HG03520 (cell line): ENCODE measurements around the gene GRIN2A.

Experiments used
- ATAC-seq: cut with Tn5 transposase; IDR thresholded peaks from one replicate; pipeline ENCODE4 v1.9.1; 2021; ENCODE audit warnings: mild to moderate bottlenecking, moderate library complexity; ENCODE audit not compliant: unreplicated experiment

The GRIN2A gene

GRCh38 chr16:9977333-9977897, 204.8 kb downstream of the GRIN2A start:
- no peak for ATAC-seq

- ATAC-seq, result no peak
Observed at GRCh38 chr16:9976601-9977000, 205.6 kb downstream of the GRIN2A start.

- no peak for ATAC-seq
Observed at GRCh38 chr16:9971907-9972306, 210.3 kb downstream of the GRIN2A start.

DNA sequence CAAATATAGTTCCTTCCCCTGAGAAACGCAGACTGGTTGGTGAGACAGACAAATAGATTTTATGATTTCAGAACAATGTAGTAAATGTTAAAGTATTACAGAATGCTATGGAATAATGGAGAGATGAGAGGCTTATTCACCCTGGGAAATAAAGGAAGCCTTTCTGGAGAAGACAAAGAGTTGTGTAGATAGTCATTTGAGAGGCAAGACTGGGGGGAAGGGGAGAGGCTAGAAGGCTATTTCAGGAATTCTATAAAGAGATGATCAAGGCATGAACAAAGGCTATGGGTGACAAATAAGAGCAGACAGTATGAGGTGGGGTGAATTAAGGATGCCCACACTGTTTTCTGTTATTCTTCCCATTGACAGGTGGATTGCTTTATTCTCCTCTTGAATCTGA, 211.4 kb downstream of the GRIN2A start:
- ATAC-seq, result no peak

GRCh38 chr16:9970244-9970643, 212.0 kb downstream of the GRIN2A start:
- no peak for ATAC-seq

DNA sequence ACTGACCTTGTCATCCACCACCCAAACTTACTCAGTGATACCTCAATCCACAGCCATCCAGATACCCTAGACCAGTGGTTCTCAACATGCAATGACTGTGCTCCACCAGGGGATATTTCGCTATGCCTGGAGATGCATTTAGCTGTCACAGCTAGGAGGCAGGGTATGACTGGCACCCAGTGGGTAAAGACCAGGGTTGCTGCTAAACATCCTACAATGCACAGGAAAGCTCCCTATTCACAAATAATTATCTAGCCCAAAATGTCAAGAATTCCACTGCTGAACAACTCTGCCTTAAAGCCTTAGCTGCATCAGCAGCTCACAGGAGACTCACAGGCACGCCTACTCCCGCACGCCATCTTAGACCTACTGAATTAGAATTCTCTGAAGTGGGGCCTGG, 212.6 kb downstream of the GRIN2A start:
- no peak for ATAC-seq

DNA sequence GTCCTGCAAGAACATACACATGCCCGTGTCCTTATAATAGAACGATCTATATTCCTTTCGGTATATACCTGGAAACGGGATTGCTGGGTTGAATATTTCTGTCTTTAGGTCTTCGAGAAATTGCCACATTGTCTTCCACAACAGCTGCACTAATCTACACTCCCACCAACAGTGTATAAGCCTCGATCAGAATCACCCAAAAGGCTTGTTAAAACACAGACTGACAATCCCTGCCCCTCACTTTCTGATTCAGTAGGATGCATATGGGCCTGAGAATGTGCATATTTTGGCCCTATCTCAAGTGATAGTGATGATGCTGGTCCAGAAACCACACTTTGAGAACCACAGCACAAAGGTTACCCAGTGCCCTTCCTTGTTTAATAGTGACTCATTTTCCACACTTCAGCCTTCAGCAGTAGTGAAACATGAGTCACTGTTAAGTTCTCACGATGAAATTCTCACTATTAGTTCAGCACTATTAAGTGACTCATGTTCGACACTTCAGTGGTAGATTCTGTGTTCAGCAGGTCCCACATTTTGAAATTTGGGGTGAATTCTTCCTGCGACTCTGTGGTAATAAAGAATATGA, 215.6 kb downstream of the GRIN2A start:
- peak; percentile 67 for ATAC-seq

DNA sequence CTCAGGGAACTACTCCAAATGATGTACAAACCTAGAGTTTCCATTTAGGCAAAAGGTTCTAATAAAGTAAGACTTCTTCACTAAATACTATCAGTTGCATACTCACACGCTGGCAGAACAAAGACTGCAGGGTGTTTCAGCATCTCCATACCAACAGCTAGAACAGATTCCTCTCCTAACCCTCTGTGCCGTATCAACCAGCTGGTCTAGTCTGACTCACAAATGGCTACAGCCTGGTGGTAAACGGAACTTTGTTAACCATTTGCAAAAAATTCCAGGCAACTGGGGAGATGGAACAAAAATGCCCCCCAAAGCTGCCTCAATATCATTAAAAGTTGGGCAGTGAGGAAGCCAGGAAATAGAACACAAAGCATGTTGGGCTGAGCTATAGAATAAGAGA, 217.1 kb downstream of the GRIN2A start:
- ATAC-seq, result no peak

DNA sequence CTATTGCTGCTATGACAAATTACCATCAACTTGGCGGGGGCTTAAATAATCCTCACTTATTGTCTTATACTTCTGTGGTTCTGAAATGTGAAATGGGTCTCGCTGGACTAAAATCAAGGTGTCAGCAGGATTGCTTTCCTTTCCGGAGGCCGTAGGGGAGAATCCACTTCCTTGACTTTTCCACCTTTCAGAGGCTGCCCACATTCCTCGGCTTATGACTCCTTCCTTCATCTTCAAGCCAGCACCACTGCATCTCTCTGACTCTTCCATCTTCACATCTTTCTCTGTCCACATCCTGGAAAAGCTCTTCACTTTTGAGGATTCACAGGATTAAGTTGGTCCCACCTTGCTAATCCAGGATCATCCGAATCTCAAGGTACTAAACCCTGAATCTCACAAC, 217.8 kb downstream of the GRIN2A start:
- no peak for ATAC-seq

DNA sequence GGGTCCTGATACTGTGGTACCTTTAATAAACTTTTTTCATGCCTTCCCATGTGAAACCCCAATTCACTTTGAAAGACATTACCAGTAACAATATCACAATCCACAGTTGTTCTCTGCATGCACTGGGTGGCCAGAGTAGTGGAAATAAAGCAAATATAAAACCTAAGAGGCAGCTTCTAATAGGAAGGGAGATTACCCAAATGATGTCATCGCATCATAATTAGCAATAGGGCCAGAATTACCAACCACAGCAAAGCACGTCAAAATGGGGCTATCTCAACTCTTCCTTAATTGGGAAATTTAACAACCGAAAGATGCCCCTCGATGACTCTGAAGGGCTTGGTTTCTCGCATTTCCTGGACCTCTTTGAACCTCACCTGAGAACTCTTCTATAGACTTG, 224.8 kb downstream of the GRIN2A start:
- ATAC-seq, result no peak

- ATAC-seq, result no peak
Observed at GRCh38 chr16:9957002-9957401, 225.2 kb downstream of the GRIN2A start.

DNA sequence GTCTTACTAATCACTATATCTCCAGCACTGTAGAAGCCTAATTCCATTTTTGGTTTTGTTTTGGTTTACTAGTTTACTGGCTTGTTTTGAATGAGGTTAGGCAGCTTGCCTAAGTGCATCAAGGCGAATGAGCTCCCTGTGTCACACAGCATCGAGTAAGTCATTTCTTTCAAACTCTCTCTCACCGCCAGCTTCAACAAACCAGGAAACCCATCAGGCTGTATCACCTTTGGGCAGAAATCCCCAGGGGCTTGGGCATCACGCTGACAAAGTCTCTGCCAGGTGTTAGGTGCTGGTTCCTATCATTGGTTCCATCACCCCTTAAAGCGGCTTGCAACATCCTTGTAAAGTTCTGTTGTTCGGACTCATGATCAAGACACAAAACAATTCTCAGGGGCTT, 226.6 kb downstream of the GRIN2A start:
- ATAC-seq, result no peak

DNA sequence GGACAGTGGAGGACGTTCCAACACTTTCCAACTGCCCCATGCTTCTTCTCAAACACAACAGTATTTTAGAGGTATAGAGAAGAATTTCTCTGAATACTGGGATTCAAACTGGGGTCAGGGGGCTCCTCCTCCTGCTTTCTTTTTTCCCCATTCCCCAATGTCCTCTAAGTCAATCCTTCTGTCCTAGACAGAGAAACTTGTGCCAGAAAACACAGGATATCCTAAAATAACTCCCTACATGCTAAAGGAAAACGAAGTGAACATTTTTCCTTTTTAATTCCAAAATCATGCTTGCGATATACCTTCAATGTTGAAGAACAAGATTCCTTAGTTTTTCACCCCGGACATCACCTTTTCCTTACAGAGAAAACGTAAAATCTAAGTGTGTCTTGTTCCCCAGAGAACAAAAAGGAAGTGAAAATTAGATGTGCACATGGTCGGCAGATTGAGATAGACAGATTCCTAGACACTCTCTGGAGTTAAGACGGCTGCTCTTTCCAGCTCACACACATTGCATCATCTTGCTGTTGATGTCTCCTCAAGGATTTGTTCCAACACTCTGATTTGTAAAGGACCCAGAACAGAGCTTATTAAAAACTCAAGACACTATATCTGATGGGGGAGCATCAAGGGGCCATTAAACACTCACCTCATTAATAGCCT, 228.2 kb downstream of the GRIN2A start:
- ATAC-seq, result no peak

DNA sequence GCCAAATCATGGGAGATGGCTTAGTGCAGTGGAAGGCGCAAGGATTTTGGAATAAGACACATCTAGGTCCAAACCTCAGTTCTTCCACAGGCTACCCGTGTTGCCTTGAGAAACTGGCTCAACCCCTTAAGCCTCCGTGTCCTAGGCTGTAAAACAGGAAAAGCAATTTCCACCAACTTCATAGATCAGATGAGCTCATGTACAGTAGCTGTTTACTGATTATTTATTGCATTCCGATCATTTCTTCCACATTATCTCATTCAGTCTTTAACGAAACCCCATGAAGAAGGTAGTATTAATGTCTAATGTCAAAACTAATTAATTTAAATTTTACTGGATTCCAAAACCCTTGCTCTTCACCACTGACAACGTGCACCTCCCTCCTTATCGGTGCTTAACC, 231.6 kb downstream of the GRIN2A start:
- ATAC-seq, result no peak

- ATAC-seq, result no peak
Observed at GRCh38 chr16:9949396-9949795, 232.8 kb downstream of the GRIN2A start.

- ATAC-seq, result no peak
Observed at GRCh38 chr16:9948933-9949332, 233.3 kb downstream of the GRIN2A start.

- ATAC-seq, result no peak
Observed at GRCh38 chr16:9946022-9946720, 236.1 kb downstream of the GRIN2A start.

- ATAC-seq, result no peak
Observed at GRCh38 chr16:9943121-9943520, 239.1 kb downstream of the GRIN2A start.

GRCh38 chr16:9941245-9941644, 241.0 kb downstream of the GRIN2A start:
- no peak for ATAC-seq

- no peak for ATAC-seq
Observed at GRCh38 chr16:9934723-9935508, 247.3 kb downstream of the GRIN2A start.

DNA sequence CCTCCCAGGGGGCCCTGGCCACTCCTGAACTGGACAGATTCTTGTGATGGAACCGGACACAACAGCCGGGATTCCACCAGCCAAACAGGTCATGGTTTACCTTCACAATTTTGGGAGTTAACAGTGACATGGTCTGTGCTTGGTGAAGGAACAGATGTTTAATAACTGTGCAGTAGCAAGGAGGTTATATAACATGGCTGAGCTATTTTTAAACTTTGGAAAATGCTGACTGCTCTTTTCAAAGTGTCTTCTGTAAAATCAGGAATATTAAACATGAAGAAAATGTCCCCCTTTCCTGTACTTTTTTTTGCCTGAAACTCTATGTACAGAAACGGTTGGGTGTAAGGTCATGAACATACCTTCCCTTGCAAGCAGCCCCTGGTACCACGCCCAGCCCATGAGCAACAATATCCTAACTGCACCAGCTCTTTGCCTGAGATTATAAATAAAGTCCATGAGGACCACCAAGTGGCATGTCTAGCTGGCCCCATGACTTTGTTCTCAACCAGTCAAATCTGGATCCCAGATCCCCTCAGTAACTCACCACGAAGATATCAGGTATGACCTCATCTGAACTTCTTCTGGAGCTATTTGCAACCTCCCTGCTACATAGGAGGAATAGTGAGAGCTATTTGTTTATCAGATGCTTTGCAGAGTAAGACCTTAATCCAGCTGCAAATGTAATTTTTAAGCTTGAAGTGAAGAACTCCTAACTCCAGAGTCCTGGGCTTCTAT, 249.1 kb downstream of the GRIN2A start:
- ATAC-seq, result no peak
